SH-SY5Y (cell line): ENCODE data around the gene ADM5.

ENCODE experiments used
- GATA2 ChIP-seq: IDR thresholded peaks from 2 replicates; pipeline ENCODE4 v1.6.1; 2011; ENCODE audit warnings: mild to moderate bottlenecking, low read depth, low read length
- GATA3 ChIP-seq: IDR thresholded peaks from 2 replicates; pipeline ENCODE4 v1.6.1; 2011; ENCODE audit warnings: low read depth, mild to moderate bottlenecking, low read length, moderate library complexity

The ADM5 gene, protein sequence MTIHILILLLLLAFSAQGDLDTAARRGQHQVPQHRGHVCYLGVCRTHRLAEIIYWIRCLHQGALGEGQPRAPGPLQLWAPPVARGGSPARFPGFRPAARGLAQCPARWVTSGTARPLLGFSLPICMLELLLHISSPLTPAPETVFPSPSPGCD

DNA sequence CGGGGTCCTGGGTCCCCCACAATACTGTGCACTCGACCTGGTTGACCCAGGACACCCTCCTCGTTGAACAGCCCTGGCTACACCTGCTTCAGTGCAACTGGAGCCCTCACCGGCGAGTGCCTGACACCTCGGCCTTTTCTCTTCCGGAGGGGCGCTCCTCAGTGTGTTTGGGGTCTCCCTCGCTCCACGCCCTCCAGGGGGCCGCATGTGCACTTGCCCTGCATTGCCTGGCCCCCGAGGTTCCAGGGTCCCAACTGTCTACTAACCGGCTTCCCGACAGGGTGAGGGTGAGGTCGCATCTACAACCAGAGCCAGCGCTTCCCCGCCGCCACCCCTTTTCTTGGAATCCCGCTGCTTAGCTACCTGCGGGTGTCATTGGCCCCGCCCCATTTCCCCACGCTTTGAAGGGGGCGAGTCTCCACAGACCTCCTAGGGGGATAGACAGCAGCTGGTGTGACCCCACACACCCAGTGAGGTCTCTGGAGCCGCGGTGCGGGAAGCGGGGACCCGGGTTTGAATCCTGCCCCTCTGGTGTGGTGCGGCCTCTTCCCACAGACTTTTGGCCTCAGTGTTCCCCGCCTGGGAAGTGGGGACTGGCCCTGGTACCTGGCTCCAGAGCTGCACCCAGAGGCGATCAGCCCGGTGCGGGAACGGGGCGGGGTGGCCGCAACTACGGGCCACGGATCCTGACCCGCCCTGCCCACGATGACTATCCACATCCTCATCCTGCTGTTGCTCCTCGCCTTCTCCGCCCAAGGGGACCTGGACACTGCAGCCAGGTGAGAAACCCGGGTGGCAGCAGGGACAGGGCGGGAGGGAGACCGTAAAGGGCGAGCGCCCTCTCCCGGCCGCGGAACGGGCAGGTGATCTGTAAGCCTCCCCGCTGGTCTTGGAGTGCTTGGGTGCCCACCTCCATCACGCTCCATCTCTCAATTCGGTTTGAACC, at the start of gene ADM5:
Gene ADM5, plus strand, starts transcription at position 462 of the 946 bp plus-strand sequence. Its CDS starts 244 bp downstream, at position 706.
- no peak for TF ChIP-seq GATA2

DNA sequence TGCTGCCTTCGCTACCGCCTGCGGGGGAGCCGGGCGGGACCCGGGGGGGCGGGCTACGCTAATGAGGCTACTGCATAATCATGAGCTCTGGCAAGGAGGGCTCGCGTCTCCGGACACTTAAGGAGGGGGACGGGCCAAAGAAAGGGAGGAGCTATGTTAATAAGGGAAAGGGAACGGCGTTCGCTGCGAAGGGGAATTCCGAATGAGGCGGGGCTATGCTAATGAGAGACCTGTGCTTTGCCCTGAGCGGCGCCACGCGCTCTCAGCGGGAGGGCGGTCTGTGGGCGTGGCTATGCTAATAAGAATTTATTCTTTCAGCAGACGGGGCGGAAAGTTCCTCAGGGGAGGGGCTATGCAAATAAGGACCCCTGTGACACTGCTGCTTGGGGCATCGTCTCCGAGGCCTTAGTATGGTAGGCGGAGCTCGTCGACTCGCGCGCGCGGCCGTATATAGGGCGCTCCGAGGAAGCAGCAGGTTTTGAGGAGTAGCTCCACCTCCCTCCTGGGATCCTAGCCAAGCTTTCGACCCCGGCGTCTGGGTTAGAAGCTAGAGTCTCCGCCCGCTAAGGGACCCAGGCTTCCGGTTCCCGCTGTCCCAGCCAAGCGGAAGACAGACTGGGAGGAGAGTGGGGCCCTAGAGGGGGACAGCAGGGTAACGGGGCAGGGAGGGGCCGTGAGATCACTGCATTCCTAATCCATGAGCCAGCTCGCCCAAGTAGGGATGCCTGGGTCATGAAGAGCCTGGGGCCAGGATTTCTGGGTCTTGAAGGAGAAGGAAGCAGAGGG, 49.1 kb upstream of the ADM5 start, which contains the start of gene RRAS:
Gene RRAS, minus strand, starts transcription at position 31 of the 786 bp plus-strand sequence. CDS start 45 bp downstream, outside the sequence.
- TF ChIP-seq GATA3 (no peak), GATA2 (no peak)

DNA sequence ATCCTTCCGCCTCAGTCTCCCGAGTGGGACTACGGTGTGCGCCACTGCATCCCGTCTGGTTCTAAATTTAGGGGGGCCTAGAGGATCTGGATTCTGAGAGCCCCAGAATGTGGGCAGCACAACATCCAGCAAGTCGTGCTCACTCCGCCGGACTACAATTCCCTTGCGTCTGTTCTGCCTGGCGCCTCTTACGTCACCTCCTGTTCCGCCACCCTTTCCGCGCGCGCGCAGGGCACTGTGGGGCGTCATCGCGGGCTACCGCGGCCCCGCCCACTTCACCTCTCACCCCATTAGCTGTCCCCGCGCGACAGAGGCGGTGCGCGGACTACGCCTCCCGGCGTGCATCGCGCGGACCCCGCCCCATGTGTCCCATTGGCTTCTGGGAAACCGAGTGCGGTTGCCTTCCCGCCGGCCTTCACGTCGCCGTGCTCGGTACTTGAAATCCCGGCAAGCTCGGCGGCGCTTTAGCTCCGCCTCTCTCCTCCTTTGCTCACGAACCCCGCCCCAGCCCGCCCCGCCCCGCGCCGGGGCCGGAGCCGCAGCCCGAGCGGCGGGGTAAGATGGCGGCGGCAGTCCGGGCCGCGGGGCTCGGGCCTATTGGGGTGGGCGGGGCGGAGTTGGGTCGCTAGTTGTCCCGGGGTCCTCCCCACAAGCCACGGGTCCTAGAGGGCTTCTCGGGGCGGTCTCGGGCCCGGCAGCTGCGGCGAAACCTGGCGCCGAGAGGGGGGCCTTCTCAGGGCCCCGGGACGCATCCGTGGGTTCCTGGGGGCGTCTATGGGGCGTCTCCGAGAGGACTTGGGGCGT, 47.5 kb upstream of the ADM5 start, which contains the start of gene SCAF1:
Gene SCAF1, plus strand, starts transcription at position 522 of the 804 bp plus-strand sequence. CDS start 2,818 bp downstream, outside the sequence.
- TF ChIP-seq GATA3 (no peak), GATA2 (no peak)

DNA sequence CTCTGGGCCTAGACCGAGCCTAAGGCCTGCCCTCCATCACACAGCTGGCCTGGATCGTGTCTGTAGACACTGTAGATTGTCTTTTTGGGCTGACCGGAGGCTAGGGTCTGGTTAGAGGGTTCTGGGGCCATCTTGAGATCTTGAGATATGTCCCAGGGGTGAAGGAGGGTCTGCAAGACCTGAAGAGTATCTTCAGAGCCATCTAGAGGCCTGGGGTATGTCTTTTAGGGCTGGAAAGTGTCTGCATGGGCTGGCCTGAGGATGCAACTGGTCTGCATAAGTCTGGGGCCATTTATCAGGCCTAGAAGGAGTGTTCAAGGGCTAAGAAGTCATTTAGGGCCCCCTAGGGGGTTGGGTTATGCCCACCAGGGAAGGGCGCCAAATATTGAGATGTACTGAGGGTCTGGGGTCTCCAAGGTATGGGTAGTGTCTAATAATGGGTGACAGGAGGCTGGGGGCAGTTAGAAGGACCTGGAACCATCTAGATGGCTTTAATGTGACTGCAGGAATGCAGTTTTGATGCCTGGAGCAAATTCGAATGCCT, 46.8 kb upstream of the ADM5 start:
- peak; percentile 75 for TF ChIP-seq GATA2
- no peak for TF ChIP-seq GATA3

DNA sequence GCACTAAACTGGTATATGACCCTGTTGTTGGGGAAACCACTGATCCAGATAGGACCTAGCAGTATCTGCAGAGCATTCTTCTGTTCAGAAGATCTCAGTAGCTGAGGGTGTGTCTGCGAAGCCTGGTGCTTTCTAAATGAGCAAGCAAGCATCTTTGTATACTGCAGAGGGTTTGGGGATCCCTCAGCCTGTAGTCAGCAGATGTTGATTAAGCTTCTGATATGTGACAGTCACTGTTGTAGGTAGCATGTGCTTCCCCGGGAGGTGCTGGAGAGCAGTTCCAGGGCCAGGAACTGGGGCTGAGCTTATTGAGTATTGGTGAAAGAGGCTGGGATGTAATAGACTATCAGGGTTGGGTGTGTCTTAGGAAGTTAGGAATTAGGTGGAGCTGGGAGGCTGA, 45.9 kb upstream of the ADM5 start:
- TF ChIP-seq GATA2 (no peak), GATA3 (no peak)

DNA sequence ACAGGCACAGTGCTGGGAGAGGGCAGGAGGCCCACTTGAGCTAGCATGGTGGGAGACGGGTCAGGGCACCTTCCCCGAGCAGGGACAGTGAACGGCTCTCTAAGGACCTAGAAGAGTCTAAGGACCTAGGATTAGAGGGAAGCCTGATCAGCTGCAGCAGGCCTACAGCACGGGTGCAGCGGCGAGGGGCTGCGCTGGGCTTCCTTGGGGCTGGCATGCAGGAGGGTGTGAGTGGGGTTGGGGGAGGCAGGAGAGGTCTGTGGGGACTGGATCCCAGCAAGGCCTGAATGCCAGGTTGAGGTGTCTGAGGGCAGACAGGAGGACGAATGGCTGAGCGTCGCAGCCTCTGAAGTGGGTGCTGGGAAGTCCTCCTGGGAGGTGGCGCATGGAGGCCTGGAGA, 43.8 kb upstream of the ADM5 start:
- TF ChIP-seq GATA3 (no peak), GATA2 (no peak)

DNA sequence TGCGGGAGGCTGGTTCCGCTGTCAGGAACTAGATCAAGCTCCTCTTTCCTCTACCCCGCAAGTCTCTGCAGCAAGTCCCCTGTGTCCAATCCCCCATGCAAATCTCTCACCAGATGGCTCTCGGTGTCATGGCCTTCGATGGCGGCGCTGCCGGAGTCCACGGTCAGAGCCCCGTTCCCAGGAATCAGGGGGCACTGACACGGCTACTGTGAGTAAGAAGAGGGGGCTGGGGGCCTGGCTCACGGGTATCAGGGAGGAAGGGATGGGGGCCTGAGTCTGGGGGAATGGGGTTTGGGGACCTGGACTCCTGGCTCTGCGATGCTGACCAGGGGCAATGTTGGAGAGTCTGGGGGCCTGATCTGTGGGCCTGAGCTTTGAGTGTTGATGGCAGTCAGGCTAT, 43.4 kb upstream of the ADM5 start:
- TF ChIP-seq GATA3 (no peak), GATA2 (no peak)

DNA sequence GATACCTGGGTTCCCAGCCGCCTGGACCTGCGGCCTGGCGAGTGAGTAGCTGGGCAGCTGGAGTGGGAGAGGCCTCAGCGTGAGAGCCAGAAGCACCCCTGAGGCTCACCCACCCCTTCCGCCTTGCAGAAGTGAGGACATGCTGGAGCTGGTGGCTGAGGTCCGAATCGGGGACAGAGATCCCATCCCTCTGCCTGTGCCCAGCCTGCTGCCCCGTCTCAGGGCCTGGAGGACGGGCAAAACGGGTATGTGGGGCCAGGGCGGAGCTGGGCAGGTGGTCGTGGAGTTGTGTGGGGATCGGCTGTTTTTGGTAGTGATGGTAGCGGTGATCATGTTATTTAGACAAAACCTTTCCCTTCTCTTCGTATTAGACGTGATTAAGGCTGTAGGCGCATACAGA, 42.8 kb upstream of the ADM5 start:
- TF ChIP-seq GATA2 (no peak), GATA3 (no peak)

DNA sequence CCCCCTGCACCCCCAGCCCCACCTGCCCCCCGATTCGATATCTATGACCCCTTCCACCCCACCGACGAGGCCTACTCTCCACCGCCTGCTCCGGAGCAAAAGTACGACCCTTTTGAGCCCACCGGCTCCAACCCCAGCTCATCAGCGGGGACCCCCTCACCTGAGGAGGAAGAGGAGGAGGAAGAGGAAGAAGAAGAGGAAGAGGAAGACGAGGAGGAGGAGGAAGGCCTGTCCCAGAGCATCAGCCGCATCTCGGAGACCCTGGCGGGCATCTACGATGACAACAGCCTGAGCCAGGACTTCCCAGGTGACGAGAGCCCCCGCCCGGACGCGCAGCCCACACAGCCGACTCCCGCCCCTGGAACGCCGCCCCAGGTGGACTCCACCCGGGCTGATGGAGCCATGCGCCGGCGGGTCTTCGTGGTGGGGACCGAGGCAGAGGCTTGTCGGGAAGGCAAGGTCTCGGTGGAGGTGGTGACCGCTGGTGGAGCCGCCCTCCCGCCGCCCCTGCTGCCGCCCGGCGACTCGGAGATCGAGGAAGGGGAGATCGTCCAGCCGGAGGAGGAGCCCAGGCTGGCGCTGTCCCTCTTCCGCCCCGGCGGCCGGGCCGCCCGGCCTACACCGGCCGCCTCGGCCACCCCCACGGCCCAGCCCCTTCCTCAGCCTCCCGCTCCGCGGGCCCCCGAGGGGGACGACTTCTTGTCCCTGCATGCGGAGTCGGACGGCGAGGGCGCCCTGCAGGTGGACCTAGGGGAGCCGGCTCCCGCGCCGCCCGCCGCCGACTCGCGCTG, 38.2 kb upstream of the ADM5 start:
- TF ChIP-seq GATA2 (no peak), GATA3 (no peak)

DNA sequence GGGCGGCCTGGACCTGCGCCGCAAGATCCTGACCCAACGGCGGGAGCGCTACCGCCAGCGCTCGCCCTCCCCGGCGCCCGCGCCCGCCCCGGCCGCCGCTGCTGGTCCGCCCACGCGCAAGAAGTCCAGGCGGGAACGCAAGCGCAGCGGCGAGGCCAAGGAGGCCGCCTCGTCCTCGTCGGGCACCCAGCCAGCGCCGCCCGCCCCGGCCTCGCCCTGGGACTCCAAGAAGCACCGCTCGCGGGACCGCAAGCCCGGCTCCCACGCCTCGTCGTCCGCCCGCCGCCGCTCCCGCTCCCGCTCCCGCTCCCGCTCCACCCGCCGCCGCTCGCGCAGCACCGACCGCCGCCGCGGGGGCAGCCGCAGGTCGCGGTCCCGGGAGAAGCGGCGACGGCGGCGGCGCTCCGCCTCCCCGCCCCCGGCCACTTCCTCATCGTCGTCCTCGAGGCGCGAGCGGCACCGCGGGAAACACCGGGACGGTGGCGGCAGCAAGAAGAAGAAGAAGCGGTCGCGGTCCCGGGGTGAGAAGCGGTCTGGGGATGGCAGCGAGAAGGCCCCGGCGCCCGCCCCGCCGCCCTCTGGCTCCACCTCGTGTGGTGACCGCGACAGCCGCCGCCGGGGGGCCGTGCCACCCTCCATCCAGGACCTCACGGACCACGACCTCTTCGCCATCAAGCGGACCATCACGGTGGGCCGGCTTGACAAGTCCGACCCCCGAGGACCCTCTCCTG, 37.4 kb upstream of the ADM5 start:
- TF ChIP-seq GATA2: no peak
- no peak for TF ChIP-seq GATA3

DNA sequence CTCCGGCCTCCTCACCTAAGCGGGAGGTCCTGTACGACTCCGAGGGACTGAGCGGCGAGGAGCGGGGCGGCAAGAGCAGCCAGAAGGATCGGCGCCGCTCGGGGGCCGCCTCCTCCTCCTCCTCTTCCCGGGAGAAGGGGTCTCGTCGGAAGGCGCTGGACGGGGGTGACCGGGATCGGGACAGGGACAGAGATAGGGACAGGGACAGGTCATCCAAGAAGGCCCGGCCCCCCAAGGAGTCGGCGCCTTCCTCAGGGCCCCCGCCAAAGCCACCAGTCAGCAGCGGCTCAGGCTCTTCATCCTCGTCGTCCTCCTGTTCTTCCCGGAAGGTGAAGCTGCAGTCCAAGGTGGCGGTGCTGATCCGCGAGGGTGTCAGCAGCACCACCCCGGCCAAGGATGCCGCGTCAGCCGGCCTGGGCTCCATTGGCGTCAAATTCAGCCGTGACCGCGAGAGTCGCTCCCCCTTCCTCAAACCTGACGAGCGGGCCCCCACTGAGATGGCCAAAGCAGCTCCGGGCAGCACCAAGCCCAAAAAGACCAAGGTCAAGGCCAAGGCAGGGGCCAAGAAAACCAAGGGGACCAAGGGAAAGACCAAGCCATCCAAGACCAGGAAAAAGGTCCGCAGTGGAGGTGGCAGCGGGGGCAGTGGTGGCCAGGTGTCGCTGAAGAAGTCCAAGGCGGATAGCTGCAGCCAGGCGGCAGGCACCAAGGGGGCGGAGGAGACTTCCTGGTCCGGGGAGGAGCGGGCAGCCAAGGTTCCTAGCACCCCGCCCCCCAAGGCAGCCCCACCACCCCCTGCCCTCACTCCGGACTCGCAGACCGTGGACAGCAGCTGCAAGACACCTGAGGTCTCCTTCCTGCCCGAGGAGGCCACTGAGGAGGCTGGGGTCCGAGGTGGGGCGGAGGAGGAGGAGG, 36.6 kb upstream of the ADM5 start:
- no peak for TF ChIP-seq GATA2
- no peak for TF ChIP-seq GATA3

DNA sequence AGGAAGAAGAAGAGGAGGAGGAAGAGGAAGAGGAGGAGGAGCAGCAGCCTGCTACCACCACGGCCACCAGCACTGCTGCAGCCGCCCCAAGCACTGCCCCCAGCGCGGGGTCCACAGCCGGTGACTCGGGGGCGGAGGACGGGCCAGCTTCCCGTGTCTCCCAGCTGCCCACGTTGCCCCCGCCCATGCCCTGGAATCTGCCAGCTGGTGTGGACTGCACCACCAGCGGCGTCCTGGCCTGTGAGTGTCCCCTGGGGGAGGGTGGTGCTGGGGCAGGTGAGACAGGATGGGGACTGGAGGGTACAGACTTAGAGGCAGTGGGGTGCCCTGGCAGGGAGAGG, 36.0 kb upstream of the ADM5 start:
- no peak for TF ChIP-seq GATA3
- TF ChIP-seq GATA2: no peak
